ENCODE data around the gene ANKRD63.

Gene ANKRD63

GRCh38 chr15:40290918-40291574, 8.2 kb upstream of the ANKRD63 start:
- Histone ChIP-seq H3K9me2 (ENCODE audit: low read depth, low read length) (no peaks in the 10 kb centered on the region), H3K4me3 (ENCODE audit: low read depth, low read length, poor library complexity, severe bottlenecking) (no peak overlapping the region), H3K9ac (ENCODE audit: low read length) (no peak overlapping the region), H2AFZ (ENCODE audit: low read length) (no peak overlapping the region), H3K27me3 (ENCODE audit: insufficient read depth, low read length) (no peaks in the 10 kb centered on the region; the same call in 1 of the 2 replicates), H3K9me3 (ENCODE audit: low read length) (no peaks in the 10 kb centered on the region), H3K79me2 (ENCODE audit: insufficient read depth, low read length) (no peaks in the 10 kb centered on the region), H4K20me1 (ENCODE audit: insufficient read depth, low read length) (no peaks in the 10 kb centered on the region), H3F3A (ENCODE audit: insufficient read depth, low read length) (no peaks in the 10 kb centered on the region), H3K4me2 (ENCODE audit: low read length) (no peak overlapping the region), H3K4me1 (ENCODE audit: insufficient read depth, low read length, severe bottlenecking) (no peaks in the 10 kb centered on the region), H3K36me3 (ENCODE audit: insufficient read depth, low read length) (no peaks in the 10 kb centered on the region), H3K27ac (ENCODE audit: low read depth, low read length, poor library complexity, severe bottlenecking) (no peak overlapping the region)
- no peak for TF ChIP-seq EZH2 (IDR thresholded peaks at IDR 0.05; ENCODE audit: borderline replicate concordance, low read length)
- TF ChIP-seq, protein P1, sequence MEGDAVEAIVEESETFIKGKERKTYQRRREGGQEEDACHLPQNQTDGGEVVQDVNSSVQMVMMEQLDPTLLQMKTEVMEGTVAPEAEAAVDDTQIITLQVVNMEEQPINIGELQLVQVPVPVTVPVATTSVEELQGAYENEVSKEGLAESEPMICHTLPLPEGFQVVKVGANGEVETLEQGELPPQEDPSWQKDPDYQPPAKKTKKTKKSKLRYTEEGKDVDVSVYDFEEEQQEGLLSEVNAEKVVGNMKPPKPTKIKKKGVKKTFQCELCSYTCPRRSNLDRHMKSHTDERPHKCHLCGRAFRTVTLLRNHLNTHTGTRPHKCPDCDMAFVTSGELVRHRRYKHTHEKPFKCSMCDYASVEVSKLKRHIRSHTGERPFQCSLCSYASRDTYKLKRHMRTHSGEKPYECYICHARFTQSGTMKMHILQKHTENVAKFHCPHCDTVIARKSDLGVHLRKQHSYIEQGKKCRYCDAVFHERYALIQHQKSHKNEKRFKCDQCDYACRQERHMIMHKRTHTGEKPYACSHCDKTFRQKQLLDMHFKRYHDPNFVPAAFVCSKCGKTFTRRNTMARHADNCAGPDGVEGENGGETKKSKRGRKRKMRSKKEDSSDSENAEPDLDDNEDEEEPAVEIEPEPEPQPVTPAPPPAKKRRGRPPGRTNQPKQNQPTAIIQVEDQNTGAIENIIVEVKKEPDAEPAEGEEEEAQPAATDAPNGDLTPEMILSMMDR (IDR thresholded peaks at IDR 0.05; ENCODE audit: low read length), result no peak

DNA sequence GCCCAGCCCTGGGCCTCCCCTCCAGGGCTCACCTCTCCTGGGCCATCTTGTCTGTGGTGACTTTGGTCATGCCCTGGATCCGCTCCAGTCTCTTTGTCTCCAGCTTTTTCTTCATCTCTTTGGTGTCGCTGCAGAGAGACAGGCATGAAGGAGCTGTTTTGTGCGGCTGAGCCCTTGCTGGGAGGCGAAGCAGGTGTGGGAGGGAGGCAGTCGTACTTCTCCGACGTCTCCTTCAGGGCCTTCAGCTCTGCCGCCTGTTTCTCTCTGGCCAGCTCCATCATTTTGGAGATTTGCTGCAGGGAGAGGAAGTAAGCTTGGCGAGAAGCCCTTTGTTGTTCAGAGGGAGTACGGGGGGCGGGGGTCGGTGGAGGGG, 7.7 kb upstream of the ANKRD63 start:
- H3K36me3 ChIP-seq (ENCODE audit: insufficient read depth, low read length), result no peaks in the 10 kb centered on the region
- no peaks in the 10 kb centered on the region; the same call in 1 of the 2 replicates for H3K27me3 ChIP-seq (ENCODE audit: insufficient read depth, low read length)
- H4K20me1 ChIP-seq (ENCODE audit: insufficient read depth, low read length), result no peaks in the 10 kb centered on the region
- no peaks in the 10 kb centered on the region for H3K79me2 ChIP-seq (ENCODE audit: insufficient read depth, low read length)
- H2AFZ ChIP-seq (ENCODE audit: low read length), result no peak overlapping the region
- H3K9ac ChIP-seq (ENCODE audit: low read length), result no peak overlapping the region
- TF ChIP-seq EZH2 (IDR thresholded peaks at IDR 0.05; ENCODE audit: borderline replicate concordance, low read length), result no peak
- TF ChIP-seq, protein P1 (IDR thresholded peaks at IDR 0.05; ENCODE audit: low read length), result no peak
- H3K9me3 ChIP-seq (ENCODE audit: low read length), result no peaks in the 10 kb centered on the region
- no peaks in the 10 kb centered on the region for H3K9me2 ChIP-seq (ENCODE audit: low read depth, low read length)
- no peak overlapping the region for H3K4me3 ChIP-seq (ENCODE audit: low read depth, low read length, poor library complexity, severe bottlenecking)
- no peaks in the 10 kb centered on the region for H3K4me1 ChIP-seq (ENCODE audit: insufficient read depth, low read length, severe bottlenecking)
- H3K4me2 ChIP-seq (ENCODE audit: low read length), result no peak overlapping the region
- no peaks in the 10 kb centered on the region for H3F3A ChIP-seq (ENCODE audit: insufficient read depth, low read length)
- H3K27ac ChIP-seq (ENCODE audit: low read depth, low read length, poor library complexity, severe bottlenecking), result no peak overlapping the region

DNA sequence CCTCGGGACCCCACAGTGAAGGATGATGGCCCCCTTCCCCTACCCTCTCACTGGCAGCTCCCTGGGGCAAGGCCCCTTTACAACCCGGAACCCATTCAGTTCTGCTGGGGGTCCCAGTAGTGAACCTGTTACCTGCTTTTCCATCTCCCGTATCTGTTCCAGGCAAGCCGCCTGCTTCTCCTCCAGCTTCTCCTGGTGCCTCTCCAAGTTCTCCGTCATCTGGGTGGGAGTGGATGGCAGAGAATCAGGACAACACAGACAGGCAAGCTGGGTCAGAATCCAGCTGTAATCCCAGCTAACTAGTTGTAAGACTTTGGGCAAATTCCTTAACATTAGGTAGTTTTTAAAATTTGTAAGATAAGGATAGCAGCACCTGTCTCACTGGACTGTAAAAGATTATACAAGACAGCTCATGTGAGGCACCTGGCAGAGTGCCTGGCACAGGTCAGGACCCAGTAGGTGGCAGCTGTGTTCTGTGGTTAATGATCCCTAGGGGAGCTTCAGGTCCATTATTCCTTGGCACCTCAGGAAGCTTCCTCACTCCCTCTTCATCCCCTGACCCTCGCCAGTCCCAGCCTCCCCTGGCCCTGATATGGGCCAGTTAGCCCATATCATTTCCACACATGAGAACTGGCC, 6.4 kb upstream of the ANKRD63 start:
- no peak overlapping the region for H3K9ac ChIP-seq (ENCODE audit: low read length)
- no peak overlapping the region for H3K4me2 ChIP-seq (ENCODE audit: low read length)
- no peaks in the 10 kb centered on the region for H4K20me1 ChIP-seq (ENCODE audit: insufficient read depth, low read length)
- H3F3A ChIP-seq (ENCODE audit: insufficient read depth, low read length), result no peaks in the 10 kb centered on the region
- no peaks in the 10 kb centered on the region; the same call in 1 of the 2 replicates for H3K27me3 ChIP-seq (ENCODE audit: insufficient read depth, low read length)
- no peaks in the 10 kb centered on the region for H3K4me1 ChIP-seq (ENCODE audit: insufficient read depth, low read length, severe bottlenecking)
- H3K79me2 ChIP-seq (ENCODE audit: insufficient read depth, low read length), result no peaks in the 10 kb centered on the region
- no peak overlapping the region for H3K27ac ChIP-seq (ENCODE audit: low read depth, low read length, poor library complexity, severe bottlenecking)
- H3K4me3 ChIP-seq (ENCODE audit: low read depth, low read length, poor library complexity, severe bottlenecking), result no peak overlapping the region
- H3K9me3 ChIP-seq (ENCODE audit: low read length), result no peaks in the 10 kb centered on the region
- H3K9me2 ChIP-seq (ENCODE audit: low read depth, low read length), result no peaks in the 10 kb centered on the region
- H2AFZ ChIP-seq (ENCODE audit: low read length), result no peak overlapping the region
- TF ChIP-seq, protein P1 (IDR thresholded peaks at IDR 0.05; ENCODE audit: low read length), result no peak
- no peak for TF ChIP-seq EZH2 (IDR thresholded peaks at IDR 0.05; ENCODE audit: borderline replicate concordance, low read length)
- H3K36me3 ChIP-seq (ENCODE audit: insufficient read depth, low read length), result no peaks in the 10 kb centered on the region
